ENCODE results near the gene CMBL.

DNA sequence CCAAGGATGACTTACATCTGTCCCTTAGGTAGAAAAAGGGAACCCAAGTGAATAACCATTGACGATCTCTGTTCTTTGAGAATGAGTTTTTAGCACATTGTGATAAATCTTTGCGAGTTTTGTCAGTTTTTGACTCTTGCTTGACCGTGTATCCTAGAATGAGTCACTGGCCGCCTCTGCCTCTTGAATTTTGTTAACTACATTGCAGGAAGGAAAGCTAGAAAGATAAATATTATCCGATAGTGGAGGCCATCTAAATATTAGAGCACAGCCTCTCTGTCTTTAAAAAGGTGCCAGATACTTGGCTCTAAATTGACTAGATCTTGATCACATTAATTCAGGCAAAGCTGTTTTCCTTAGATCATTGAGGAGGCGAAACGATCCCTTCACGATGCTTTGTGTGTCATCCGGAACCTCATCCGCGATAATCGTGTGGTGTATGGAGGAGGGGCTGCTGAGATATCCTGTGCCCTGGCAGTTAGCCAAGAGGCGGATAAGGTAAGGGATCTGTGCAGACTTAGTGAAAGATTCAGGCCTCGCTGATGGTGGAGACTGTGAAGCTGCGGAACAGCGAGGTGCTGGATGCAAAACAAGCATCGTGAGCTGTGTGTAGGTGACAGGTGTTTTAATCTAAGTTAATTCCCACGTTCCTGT lies 45.5 kb downstream of the CMBL start:
- TF ChIP-seq, protein P1, sequence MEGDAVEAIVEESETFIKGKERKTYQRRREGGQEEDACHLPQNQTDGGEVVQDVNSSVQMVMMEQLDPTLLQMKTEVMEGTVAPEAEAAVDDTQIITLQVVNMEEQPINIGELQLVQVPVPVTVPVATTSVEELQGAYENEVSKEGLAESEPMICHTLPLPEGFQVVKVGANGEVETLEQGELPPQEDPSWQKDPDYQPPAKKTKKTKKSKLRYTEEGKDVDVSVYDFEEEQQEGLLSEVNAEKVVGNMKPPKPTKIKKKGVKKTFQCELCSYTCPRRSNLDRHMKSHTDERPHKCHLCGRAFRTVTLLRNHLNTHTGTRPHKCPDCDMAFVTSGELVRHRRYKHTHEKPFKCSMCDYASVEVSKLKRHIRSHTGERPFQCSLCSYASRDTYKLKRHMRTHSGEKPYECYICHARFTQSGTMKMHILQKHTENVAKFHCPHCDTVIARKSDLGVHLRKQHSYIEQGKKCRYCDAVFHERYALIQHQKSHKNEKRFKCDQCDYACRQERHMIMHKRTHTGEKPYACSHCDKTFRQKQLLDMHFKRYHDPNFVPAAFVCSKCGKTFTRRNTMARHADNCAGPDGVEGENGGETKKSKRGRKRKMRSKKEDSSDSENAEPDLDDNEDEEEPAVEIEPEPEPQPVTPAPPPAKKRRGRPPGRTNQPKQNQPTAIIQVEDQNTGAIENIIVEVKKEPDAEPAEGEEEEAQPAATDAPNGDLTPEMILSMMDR (IDR thresholded peaks at IDR 0.05) = no peak
- TF ChIP-seq EP300 (IDR thresholded peaks at IDR 0.05) = no peak
- TF ChIP-seq POLR2AphosphoS5 (IDR thresholded peaks at IDR 0.05) = no peak
- TF ChIP-seq POLR2A (IDR thresholded peaks at IDR 0.05) = no peak
